Inflammatory macrophage treated with lipopolysaccharide for 4 hours (primary cell): Measurements from ENCODE around the gene OTOP3.
A peak's percentile ranks its signal among the peaks of the same experiment; 100 is the strongest.

Experiments used
- DNase-seq: peaks from one replicate; pipeline ENCODE4 v3.0.0-alpha.2; 2020

The OTOP3 gene

DNA sequence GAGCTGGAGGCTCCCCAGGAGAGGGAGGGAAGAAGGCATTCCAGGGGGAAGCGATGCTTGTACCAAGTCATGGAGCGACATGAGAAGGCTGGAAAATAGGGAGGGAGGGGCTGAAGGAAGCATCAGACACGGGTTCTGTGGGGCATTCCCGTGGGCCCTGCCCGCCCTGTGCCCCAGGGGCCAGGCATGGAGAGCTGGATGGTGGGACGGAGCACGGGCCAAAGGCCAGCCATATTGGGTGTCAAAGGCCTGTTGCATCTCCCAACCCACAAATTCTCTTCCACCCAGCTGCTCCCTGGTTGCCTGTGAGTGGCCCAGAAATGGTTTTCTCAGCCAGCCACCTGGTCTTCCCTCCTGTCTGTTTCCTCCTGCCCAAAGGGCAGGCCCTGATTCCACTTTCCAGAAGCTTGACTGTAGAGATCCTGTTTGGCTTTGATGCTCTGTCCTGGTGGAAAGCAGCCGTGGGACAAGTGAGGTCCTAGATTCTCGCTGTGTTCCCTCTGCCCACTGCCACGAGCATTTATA lies 54.9 kb downstream of the OTOP3 start:
- no peak for DNase-seq

DNA sequence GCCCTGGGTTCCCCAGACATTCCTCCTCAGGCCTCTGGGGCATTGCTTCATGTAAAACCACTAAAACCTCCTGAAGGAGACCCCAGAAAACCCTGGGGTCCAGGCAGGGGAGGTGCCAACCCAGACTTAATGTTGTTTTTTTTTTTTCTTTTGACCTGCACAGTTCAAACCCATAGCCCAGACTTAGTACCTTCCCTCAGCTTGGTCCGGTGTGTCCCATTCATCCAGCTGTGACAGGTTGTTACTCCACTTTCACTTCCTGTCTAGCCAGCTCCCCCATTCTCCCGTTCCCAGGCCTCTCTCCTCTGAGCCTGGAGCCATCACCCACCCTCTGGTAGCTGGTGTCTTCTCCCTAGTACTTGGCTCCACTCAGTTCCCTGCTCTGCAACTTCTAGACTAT lies 56.5 kb downstream of the OTOP3 start:
- DNase-seq, result no peak

DNA sequence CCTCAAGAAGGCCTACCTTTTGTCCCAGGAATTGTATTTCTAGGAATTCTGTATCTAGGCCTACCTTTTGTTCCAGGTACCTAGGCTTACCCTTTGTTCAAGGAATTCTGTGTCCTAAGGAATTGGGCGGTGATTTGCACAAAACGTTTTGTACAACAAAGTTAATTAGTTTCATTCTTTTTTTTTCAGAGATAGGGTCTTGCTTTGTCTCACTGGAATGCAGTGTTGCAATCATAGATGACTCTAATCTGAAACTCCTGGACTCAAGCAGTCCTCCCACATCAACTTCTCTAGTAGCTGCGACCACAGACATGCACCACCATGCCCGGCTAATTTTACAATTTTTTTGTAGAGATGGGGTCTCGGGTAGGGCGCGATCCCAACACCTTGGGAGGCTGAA lies 58.7 kb downstream of the OTOP3 start:
- DNase-seq, result peak; percentile 34

DNA sequence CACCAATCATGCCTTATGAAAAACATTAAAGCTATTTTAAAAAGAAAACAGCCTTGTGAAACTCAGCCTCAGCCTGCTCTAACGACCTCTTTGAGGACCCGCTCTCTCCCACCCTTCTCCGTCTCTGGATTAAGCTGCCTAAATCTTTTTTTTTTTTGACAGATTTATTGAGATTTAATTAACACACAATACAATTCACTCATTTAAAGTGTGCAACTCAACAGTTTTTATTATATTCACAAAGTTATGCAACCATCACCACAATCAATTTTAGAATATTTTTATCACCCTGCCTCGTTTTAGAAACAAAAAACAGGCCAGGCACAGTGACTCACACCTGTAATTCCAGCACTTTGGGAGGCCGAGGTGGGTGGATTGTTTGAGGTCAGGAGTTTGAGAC lies 60.1 kb downstream of the OTOP3 start:
- no peak for DNase-seq

DNA sequence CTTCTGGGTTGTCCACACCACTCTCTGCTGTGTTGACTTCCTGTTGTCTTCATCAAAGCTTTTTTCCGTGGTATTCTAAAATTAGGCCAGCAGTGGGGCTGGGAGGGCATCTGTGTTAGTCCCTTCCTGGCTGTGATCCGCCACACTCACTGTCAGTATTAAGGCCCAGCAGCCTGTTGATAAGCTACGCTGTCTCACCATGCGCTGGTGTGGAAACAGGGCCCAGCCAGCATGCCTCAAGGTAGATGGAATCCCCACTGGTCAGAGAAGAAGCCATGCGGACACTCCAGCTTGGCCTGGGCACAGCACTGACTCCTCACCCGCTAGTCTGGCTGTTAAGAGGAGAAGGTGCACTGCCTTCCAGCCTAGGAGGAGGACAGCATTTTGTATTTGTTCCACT lies 63.1 kb downstream of the OTOP3 start:
- DNase-seq, result no peak

DNA sequence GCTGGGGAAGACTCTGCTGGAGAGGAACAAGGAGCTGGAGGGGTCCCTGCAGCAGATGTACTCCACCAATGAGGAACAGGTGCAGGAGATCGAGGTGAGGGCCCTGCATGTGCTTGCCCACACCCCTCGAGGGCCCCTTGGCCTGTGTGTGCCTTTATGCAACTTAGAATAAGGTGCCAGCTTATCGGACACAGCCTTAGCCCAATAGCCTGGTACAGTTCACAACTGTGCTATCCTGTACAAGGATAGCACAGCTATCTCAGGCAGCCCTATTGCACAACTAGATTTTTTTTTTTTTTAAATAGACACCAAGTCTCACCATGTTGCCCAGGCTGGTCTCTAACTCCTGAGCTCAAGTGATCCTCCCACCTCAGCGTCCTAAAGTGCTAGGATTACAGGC lies 63.8 kb downstream of the OTOP3 start:
- no peak for DNase-seq
